G401.6 (cell line): ENCODE data around the gene ERMP1.

Experiments used
- FAIRE-seq: peaks from 2 replicates; lab custom pipeline; 2012; peaks lifted over from hg19 to GRCh38; lab: Jason Lieb, UNC

Gene ERMP1

DNA sequence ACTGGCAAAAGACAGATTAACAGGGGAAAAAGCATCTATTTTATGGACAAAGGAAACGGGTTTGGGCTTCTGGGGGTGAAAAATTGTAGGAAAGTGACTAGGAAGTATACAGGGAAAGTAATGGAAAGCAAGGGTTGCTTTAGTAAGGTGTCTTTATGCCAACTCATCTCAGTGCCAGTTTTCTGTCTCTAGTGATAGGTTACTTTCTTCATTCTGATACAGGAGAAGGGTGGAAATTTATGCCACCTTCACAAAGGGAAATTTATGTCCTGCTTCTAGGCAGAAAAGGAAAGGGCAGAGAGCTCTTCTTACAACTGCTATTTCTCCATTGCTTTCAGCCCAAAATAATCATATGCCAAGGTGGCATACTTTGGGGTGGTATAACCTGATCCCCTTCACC is 20.1 kb upstream of the ERMP1 start:
- FAIRE-seq = no peak

DNA sequence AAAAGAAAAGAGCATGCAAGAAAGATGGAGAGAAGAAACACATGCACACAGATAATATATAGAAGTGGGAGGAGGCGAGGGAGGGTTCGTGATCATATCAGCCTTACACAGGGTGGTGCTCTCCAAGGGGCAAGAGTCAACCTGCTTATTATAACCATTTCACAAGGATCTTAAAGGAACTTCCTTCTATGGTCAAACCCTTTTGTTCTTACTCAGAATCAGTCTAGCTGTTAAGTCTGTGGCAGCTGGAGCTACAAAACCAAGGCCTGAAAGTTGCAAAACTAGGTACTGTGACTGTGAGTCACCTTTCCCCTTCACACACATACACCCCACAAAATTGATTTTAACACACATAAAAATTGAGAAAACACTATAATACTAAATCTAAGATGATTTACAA is 18.5 kb upstream of the ERMP1 start:
- FAIRE-seq = no peak

DNA sequence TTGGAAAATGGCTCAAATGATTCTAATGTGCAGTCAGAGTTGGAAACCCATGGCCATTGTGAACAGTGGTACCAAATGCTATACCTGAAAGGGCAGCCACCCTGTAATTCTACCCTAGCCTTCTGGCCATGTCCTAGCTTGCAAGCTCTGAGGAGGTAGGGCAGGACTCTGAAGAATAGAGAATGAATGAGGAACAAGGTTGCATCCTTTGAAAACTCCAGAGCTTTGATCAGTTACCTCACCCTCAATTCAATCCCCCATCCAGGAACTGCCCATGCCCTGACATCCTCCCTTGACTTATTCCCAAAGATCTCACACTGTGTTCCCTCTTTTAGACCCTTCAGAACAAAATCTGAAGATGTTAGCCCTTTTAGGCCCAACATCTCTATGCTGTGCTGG is 17.8 kb upstream of the ERMP1 start:
- FAIRE-seq = no peak

DNA sequence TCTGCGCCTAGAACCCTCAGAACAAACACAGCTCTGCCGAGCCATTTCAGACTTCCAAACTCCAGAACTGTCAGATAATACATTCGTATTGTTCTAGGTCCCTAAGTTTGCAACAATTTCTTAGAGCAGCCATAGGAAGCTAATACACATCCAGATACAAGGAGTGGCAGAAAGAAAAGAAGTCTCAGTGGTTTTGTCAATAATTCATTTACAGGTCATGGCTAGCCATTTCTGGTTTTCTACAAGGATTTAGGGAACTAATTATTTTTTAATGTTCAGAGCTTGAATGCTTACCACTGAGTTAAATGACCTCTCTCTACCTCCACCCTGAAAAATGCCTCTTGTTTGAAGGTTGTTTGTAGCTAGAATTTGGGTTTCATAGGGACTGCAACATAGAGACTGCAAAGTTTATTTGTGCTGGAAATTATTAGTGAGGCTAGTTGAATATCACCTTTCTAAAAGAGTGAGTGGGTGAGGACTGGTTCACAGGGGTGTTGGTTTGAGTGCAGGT is 15.5 kb upstream of the ERMP1 start:
- FAIRE-seq = no peak

DNA sequence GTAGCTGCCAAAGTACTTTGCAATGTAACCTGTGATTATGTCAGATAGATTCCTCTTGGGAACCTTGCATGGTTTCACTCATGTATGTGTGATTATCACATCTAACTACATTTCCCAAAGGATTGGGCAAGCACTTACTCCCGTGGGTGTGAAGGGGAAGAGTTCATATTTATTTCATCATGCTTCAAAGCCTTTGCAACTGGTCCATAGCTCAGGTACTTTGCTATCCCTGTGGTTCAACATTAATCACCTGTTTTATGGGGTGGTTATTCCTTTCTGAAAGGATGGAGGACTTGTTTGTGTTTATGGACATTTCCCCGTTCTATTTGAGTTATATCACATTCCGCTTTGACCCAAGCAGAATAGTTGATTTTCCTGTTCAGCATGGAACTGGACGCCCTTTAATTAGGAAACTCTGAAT is 13.6 kb upstream of the ERMP1 start:
- no peak for FAIRE-seq

DNA sequence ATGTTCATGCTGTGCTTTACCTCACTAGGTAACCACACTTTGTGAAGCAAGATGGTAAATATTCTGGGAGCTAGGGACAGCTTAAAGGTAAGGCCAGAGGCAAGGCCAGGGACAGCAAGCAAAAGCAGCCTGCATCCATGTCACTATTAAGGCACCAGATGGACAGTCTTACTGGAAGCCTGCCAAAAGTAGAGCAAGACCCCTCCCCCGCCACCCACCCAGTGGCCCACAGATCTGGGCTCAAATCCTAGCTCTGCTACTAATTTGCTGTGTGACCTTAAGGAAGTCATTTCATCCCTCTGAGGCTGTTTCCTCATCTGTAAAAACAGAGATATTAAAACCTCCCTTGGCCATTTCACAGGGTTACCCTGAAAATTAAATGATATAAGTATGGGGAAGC is 13.2 kb upstream of the ERMP1 start:
- no peak for FAIRE-seq

DNA sequence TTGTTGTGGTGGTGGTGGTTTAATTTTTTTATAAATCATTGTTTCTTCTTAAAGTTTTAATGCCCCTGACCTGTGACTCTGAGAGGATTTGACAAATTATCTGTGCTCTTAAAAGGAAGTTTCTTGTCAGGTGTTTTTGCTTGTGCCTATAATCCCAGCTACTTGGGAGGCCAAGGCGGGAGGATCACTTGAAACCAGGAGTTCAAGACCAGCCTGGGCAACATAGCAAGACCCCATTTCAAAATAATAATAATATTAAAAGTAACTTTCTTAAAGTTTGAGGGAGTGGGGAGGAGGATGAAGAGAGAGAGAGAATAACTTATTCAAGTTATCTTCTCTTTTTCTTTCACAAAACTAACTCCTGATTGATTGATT is 12.2 kb upstream of the ERMP1 start:
- no peak for FAIRE-seq

DNA sequence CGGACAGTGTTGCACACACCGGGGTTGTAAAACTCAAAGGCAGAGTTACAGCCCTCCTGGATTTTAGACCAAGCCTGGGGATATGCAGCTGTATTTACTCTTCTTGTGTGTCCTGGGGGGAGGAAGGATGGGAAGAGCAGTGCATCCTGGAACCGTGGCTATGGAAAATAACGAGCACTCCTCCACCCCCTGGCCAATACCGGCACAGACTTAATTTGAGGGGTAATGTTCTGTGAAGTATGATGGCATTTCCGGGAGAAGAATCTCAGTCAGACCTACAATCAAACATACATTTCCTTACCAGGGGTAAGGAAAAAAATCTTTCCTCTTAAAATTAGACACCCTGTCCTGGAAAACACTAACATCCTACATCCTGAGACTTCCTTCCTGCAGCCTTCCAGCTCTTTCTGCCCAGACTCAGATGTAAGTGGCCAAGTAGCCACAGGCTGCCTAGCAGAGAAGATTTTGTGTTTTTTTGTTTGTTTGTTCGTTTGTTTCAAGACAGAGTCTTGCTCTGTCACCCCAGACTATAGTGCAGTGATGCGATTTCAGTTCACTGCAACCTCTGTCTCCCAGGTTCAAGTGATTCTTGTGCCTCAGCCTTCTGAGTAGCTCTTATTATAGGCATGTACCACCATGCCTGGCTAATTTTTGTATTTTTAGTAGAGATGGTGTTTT is 11.0 kb upstream of the ERMP1 start:
- no peak for FAIRE-seq

DNA sequence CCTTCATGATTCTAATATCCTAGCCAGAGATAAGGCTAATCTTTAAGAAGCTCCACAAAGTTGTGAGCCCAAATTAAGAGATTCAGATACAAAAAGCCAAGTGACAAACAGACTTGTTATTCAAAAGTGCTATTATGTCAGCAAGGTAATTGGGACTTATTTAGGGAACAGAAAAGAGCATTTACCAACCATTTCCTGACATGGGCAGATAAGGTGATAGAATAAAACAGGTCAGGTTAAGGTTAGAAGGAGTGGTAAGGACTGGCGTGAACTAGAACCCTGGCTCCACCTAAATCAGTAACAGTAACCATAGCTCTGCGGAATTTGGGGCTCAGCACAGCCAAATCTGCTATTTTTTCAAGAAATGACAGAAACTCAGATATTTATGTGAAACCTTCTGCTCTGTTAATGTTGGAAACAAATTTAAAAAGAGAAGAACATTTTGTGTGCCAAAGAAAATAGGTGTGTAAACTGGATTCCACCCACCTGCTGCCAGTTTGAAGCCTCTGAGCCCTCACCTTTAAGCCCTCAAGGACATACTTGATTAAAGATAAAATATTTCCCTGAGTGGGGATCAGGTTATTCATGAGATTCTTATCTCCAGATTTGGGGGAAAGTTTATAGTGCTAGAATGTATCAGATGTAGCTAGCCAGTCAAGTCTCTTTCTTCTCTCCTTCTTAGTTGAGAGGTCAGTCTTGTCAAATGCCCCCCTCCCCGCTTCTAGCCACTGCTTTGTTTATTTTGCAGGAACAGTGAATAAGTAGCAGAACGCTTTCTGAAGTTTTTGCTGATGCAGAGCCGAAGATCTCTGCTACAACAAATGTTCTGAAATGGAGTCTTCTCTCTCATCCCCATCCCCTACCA is 10.2 kb upstream of the ERMP1 start:
- FAIRE-seq = no peak

DNA sequence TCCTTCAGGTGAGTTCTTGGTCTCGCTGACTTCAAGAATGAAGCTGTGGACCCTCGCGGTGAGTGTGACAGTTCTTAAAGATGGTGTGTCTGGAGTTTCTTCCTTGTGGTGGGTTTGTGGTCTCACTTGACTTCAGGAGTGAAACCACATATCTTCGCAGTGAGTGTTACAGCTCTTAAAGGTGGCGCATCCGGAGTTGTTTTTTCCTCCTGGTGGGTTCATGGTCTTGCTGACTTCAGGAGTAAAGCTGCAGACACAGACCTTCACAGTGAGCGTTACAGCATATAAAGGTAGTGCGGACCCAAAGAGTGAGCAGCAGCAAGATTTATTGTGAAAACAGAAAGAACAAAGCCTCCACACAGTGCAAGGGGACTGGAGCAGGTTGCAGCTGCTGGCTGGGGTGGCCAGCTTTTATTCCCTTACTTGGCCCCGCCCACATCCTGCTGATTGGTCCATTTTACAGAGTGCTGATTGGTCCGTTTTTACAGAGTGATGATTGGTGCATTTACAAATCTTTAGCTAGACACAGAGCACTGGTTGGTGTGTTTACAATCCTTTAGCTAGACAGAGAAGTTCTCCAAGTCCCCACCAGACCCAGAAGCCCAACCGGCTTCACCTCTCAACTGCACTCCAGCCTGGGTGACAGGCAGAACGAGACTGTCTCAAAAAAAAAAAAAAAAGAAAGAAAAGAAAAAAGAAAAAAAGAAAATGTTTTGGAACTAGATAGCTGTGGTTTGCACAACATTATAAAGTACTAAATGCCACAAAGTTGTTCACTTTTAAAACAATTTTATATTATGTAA is 9.1 kb upstream of the ERMP1 start:
- FAIRE-seq = no peak

DNA sequence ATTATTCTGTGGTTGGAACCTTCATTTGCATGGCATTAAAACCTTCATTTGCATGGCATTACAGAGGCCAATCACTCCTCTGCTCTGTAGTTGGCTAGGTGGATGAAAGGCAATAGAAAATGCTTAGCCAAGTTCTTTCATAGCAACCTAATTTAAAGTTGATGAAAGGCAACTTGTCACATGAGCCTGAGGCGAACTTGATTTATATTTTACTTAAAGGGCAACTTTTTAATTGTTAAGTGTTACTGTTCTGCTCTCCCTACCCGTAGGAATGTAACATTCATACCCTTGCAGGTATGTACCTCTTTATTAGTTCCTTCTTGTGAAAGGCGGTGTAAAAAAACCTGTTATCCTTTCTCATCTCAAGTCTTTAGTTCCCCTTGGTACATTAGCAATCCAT is 7.9 kb upstream of the ERMP1 start:
- FAIRE-seq = no peak

DNA sequence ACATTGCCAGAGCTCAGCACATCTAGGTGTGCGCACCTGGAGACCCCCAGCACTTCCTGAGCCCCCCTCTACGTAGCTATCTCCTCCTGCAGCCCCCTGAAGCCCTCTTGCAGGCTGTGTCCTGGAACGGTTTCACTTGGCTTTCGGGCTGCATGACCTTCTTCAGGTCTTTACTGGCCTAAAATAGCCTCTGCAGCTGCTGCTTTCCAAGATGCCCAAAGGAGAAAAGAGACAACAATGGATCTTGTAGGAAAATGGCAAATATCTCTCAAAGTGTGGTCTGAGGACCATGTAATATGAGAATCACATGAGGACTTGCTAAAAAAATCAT is 6.6 kb upstream of the ERMP1 start:
- no peak for FAIRE-seq

DNA sequence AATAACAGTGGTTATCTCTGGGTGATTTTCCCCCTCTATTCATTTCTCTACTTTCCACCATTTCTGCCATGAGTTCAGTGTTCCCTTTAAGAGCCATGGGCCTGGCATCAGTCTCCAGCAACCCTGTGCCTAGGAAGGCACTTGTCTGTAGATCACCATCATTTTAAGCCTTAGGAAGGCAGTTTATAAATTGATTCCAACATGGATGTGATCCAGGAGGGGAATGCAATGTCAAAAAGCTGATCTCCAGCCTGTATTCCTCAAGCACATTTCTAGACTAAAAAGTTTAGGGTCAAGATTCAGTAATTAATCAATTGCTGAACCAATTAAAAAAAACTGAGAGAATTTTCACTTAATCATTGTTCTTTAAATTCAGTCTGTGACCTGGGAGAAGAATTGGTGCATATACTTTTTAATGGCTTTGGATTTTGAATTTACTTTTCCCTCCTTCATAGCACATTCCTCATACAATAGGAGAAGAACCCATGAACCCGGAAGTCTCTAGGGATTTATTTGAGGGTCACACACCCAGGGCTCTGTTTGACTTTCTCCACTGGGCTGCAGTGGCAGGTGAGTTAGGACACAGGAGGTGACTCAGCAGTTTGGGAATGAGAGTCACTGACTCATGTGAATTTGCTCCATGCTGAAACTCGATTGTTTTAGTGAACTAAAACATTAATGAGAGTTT is 6.1 kb upstream of the ERMP1 start:
- no peak for FAIRE-seq

DNA sequence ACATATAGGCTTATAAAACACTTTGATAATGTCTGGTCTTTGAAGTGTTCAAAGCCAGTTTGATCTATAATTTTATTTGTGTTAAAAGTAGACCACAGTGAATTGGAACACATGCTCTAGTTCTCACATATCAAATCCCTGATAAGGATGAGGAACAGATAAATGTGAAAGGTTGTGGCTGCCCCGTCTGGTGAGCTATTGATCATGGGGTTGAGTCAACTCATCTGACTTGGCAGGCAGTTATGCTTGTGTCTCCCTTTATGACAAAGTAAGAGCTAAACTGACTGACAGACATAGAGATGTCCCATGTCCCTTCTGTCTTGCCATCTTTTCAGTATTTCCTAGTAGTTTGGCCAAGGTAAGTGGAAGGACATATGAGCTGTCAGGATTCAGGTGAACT is 2.9 kb upstream of the ERMP1 start:
- no peak for FAIRE-seq

DNA sequence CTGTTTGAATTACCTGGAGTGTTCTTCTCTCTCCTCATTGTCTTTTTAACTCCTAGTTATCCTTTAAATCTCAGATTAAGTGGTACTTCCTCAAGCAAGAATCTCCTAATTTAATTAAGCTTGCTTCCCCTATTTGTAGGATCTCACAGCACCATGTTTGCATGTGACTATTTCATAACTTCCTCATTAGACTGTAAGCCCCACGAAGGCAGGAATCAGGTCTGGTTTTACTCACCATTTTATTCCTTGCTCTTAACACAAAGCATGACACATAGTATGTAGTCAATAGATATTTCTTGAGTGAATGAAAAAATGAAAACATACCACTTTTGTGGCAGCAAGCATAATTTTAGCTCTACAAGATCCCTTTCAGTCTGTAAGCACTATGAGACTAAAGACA is 1.3 kb upstream of the ERMP1 start:
- no peak for FAIRE-seq

DNA sequence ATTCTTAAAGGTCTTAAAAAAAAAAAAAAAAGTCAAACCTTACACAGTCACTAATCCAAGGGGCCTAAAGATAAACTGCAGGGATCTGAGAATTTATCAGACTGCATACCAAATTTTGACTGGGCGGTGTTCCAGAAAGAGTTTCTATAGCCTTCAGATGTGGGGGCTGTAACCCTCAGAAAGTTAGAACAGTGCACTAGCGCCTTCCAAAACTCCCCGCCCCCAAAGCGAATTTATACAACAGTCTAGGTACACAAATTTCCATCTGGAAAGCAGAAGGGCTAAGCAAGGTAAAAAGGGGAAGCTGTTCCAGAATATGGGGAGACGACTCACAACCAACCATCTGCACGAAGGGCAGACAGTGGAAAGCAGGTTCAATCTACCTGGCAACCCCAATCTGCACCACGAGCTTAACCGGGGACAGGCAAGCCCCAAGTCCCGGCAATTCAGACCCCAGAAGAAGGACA is 813 bp downstream of the ERMP1 start:
- no peak for FAIRE-seq

DNA sequence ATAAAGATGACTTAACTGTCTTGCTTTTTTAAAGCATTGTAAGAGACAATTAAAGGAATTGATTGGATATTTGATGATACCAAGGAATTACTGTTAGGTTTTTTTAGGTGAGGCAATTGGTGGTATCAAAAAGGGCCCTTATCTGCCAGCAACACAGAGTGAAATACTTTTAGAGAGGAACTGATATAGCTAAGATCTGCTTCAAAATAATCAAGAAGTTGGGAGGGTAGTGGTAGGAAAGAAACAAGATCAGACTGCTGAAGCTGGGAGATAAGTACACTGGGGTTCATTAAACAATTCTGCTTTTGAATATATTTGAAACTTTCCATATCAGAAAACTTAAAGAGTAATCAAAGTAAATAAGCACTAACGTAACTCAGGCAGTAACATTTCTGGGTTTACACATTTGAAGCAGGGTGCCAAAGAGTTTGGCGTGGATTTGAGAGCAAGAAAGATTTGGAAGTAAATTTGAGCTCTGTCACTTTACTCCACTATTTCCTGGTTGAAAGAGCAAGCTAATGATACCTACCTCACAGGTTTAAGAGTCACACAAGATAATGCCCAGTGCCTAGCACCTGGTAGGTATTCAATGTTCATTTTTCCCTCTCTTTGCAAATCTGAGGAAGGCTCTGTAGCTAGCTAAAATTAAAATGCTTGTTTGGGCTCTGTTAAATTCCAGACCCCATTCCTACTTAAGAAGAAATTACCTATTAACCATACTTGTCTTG is 6.9 kb downstream of the ERMP1 start:
- no peak for FAIRE-seq

DNA sequence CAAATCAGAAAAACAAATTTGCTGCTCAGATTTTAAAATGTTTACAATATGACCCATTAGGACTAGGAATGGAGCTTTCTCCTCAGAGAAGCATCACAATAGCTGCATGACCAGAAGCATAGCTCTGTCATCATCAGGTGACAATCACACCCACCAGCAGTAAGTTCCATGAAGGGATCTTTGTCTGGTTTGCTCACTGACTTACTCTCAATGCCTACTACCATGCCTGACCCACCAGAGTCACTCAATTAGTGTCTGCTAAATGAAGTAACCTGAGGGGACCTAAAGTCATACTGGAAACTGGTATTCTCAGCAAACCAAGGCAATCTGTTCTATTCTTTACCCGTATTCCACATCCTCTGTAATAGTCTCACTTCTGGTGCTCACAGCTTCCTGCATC is 7.7 kb downstream of the ERMP1 start:
- no peak for FAIRE-seq

DNA sequence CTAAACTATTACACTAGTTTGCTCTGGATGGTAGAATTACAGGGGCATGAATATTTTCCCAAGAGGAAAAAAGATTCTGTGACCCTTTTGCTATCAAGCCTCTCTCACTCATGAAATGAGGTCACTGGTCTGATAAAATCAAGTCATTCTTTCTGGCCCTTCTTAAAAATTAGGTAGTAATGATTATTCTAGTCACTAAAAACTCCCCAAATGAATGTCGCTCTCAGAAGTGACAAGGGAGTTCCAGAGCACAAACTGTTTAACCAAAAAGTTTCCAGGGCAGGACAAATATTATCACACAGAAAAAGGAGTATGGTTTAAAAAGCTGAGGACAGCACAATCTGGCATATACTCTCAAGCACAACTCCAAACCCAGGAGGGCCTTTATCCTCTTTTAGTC is 12.5 kb downstream of the ERMP1 start:
- no peak for FAIRE-seq

DNA sequence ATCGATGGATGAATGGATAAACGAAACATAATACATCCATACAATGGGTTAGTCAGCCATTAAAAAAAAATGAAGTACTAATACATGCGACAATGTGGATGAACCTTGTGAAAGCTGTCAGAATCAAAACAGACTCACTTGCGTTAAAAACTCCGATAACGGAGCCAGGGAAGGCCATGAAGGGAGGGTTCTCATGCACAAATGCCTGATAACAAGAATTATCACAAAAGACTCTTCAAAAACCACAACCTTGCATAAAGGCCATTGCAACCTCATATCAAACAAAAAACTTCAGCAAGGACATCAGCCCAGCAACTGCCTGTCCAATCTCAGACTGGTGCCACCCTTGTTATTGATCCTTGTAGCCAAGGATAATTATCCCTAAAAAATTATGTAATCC is 13.7 kb downstream of the ERMP1 start:
- no peak for FAIRE-seq

DNA sequence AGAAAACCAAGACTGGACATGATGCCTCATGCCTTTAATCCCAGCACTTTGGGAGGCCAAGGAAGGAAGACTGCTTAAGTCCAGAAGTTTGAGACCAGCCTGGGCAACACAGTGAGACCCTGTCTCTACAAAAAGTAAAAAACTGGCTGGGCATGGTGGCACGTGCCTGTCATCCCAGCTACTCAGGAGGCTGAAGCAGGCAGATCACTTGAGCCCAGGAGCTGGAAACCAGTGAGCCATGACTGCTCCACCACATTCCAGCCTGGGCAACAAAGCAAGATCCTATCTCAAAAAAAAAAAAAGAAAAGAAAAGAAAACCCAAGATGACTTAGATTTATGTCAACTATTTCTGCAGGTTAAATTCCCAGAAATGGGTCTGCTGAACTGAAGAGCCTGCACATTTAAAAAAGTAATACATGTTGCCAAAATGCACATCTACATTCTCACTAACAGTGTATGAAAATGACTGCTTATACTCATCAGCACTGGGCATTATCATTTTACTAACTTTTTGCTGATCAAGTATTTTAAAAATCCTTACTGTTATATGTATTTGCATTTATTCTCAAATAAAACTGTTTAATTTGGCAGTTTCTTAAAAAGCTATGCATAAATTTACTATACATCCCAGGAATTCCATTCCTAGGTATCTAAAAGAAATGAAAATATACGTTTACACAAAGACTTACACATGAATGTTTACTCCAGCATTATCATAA is 14.3 kb downstream of the ERMP1 start:
- no peak for FAIRE-seq
